Testis (tissue), 2 donors: ENCODE results near the gene PSD4.

ENCODE experiments used
- CTCF ChIP-seq, 3 experiments: fragments of 450-650 bp in 2 of 3; fragments of 200-600 bp in 1 of 3; sonication (generic) in 1 of 3; IDR thresholded peaks; one replicate each; pipeline ENCODE4 v1.5.1; 2016 to 2019; ENCODE audit warnings: antibody characterized with exemption in 3 of 3, mild to moderate bottlenecking in 2 of 3, moderate library complexity in 1 of 3
- POLR2A ChIP-seq: fragments of 450-650 bp; IDR thresholded peaks from one replicate; pipeline ENCODE4 v1.6.1; 2017; ENCODE audit warnings: antibody characterized with exemption, mild to moderate bottlenecking, moderate library complexity

DNA sequence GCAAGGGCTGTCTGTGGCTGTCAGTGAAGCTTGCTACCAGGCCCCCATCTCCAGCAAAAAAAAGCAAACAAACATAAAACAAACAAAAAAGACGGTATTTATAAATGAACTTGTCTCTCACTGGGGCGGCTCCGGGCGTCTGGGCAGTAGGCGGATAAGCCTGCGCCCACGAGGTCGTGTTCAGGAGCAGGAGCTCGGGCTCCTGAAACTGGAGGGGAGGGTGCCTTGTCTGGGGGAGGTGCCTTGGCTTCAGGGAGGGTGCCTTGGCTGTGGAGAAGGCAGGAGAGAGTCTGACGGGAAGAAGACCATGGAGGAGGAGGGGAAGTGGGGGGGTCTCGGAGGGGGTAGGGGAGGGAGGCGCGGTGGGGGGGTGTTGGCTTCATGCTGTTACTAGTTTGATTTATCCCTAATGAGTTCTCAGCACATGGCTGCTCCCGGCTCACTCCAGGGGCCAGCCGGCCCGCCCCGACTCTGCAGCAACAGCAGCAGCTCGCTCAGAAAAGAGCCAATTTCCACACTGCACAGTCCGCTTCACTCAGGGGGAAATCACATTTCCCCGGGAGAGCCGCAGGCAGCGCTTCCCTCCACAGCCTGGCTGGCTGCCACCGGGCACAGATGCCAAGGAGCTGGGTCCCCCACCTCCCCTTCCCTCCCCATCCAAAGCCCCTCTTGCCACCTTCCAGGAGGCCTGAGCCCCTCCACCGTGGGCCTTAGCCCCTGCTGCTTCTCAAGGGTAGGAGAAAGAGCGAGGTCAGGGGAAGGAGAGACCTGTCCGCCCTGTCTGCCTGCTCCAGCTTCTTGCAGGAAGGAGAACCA is 38.7 kb downstream of the PSD4 start:
- TF ChIP-seq POLR2A (no peak), CTCF (IDR thresholded peaks at IDR 0.05) (no peak)
